ENCODE data around the gene TTBK1. TPM values are rescaled to one million over a fixed set of nuclear protein-coding genes. Genes with fewer than 3 reads are reported as not detected.

Gene TTBK1
- total and polyA plus RNA-seq, 12 donors, result 0.17 to 5.4 (median 0.65) TPM

GRCh38 chr6:43260791-43261190 lies 17.5 kb downstream of the TTBK1 start:
- no peaks in the 10 kb centered on the region for H3K9me3 ChIP-seq (replicated peaks in 1 of 3)
- 80 to 90% (median 82%) methylated on average over 4 of the region's 4 CpGs for WGBS, 4 donors
- no peak for DNase-seq
- no peaks in the 10 kb centered on the region for H3K27me3 ChIP-seq
- no peak overlapping the region for H3K4me3 ChIP-seq
- no peaks in the 10 kb centered on the region for H3K4me1 ChIP-seq (replicated peaks in 1 of 2)
- intact Hi-C loops (cut with DNase I), result no loop called here
- H3K36me3 ChIP-seq (replicated peaks in 1 of 2), result no peaks in the 10 kb centered on the region
- TF ChIP-seq CTCF (IDR thresholded peaks at IDR 0.05) (no peak), POLR2A (IDR thresholded peaks at IDR 0.05) (no peak)
- H3K27ac ChIP-seq, result no peak overlapping the region

GRCh38 chr6:43261198-43261597 lies 17.9 kb downstream of the TTBK1 start:
- Histone ChIP-seq H3K9me3 (replicated peaks in 1 of 3) (no peaks in the 10 kb centered on the region), H3K4me1 (replicated peaks in 1 of 2) (no peaks in the 10 kb centered on the region), H3K27me3 (no peaks in the 10 kb centered on the region), H3K4me3 (no peak overlapping the region), H3K36me3 (replicated peaks in 1 of 2) (no peaks in the 10 kb centered on the region), H3K27ac (no peak overlapping the region)
- DNase-seq, result no peak
- intact Hi-C loops (cut with DNase I), result no loop called here
- WGBS, 4 donors, result 81 to 89% (median 83%) methylated on average over 5 of the region's 5 CpGs
- TF ChIP-seq POLR2A (IDR thresholded peaks at IDR 0.05) (no peak), CTCF (IDR thresholded peaks at IDR 0.05) (no peak)

- no peaks in the 10 kb centered on the region for H3K36me3 ChIP-seq (replicated peaks in 1 of 2)
- H3K27ac ChIP-seq, result no peak overlapping the region
- intact Hi-C loops (cut with DNase I), result loop anchor here in 1 of 2 donors (2.0 kb wide), 1 partner anchor 73 kb away; no protein-coding TSS in a partner anchor
- 77 to 82% (median 81%) methylated on average over 13 to 14 of the region's 14 CpGs for WGBS, 4 donors
- no peaks in the 10 kb centered on the region for H3K9me3 ChIP-seq (replicated peaks in 1 of 3)
- DNase-seq, result no peak
- H3K4me1 ChIP-seq (replicated peaks in 1 of 2), result no peaks in the 10 kb centered on the region
- TF ChIP-seq CTCF (IDR thresholded peaks at IDR 0.05), result no peak
- no peak for TF ChIP-seq POLR2A (IDR thresholded peaks at IDR 0.05)
- H3K4me3 ChIP-seq, result no peak overlapping the region
- no peaks in the 10 kb centered on the region for H3K27me3 ChIP-seq
These were observed 18.9 kb downstream of the TTBK1 start for GRCh38 chr6:43262000-43262779.

- 81 to 93% (median 85%) methylated on average over 21 to 39 of the region's 39 CpGs; no CpG with 5 or more reads in 1 of the 4 donors for WGBS, 4 donors
- intact Hi-C loops (cut with DNase I), result loop anchor here in 1 of 2 donors (2.0 kb wide), 1 partner anchor 72 kb away; no protein-coding TSS in a partner anchor
- H3K9me3 ChIP-seq (replicated peaks in 1 of 3), result no peaks in the 10 kb centered on the region
- H3K27ac ChIP-seq, result no peak overlapping the region
- no peak for TF ChIP-seq POLR2A (IDR thresholded peaks at IDR 0.05)
- TF ChIP-seq CTCF (IDR thresholded peaks at IDR 0.05), result no peak
- H3K4me3 ChIP-seq, result no peak overlapping the region
- no peaks in the 10 kb centered on the region for H3K27me3 ChIP-seq
- peaks cover 3 to 6% of the 10 kb centered on the region in 2 donors for H3K4me1 ChIP-seq (replicated peaks in 1 of 2)
- no peaks in the 10 kb centered on the region for H3K36me3 ChIP-seq (replicated peaks in 1 of 2)
- no peak for DNase-seq
These were observed 19.6 kb downstream of the TTBK1 start for GRCh38 chr6:43262780-43263313.
